Testis (tissue), 3 donors: ENCODE data around the gene AUH. TPM values are rescaled to one million over a fixed set of nuclear protein-coding genes. Genes with fewer than 3 reads are reported as not detected.

ENCODE experiments used
- DNase-seq: peaks from one replicate; pipeline ENCODE4 v3.0.0-alpha.2; 2019
- H3K27ac ChIP-seq, 2 donors: fragments of 200-600 bp; sonication (generic); one replicate each; pipeline ENCODE4 v1.5.1; 2019
- H3K27me3 ChIP-seq: fragments of 200-600 bp; sonication (generic); one replicate; pipeline ENCODE4 v1.5.1; 2019
- H3K36me3 ChIP-seq: fragments of 200-600 bp; sonication (generic); one replicate; pipeline ENCODE4 v1.5.1; 2017; ENCODE audit warnings: low read depth; ENCODE audit errors: missing control alignments
- H3K4me1 ChIP-seq: fragments of 200-600 bp; sonication (generic); one replicate; pipeline ENCODE4 v1.5.1; 2019
- H3K4me3 ChIP-seq, 2 donors: fragments of 200-600 bp; sonication (generic); one replicate each; pipeline ENCODE4 v1.5.1; 2017 to 2019
- H3K9me3 ChIP-seq: fragments of 200-600 bp; sonication (generic); one replicate; pipeline ENCODE4 v1.5.1; 2017
- POLR2A ChIP-seq: fragments of 450-650 bp; IDR thresholded peaks from one replicate; pipeline ENCODE4 v1.6.1; 2017; ENCODE audit warnings: antibody characterized with exemption, mild to moderate bottlenecking, moderate library complexity
- WGBS, 2 donors: methylation state at CpG; one replicate each; pipeline ENCODE4 v1.1.5; 2018; 5-methylcytosine and 5-hydroxymethylcytosine counted together
- intact Hi-C: fragments of 100-400 bp; cut with DNase I; formaldehyde crosslinking; loops from one replicate; pipeline ENCODE4 v1.15.1; 2023; ENCODE audit warnings: low total_unique reads
- polyA plus RNA-seq: library from polyadenylated mRNA; stranded (reverse); fragments of 350-450 nt; fragmentation: Illumina TruSeq; extraction: RNeasy Lipid Tissue Mini Kit (QIAGEN cat#74804); gene quantifications from one replicate; pipeline ENCODE4 v1.2.3, GENCODE V29; 2014; ENCODE audit warnings: low read depth, low replicate concordance; ENCODE audit not compliant: insufficient read depth
- total RNA-seq, 2 donors: library from RNA; depleted of rRNA; stranded (reverse); fragments of >200 nt; gene quantifications; one replicate each; pipeline ENCODE4 v1.2.3, GENCODE V29; 2016
- TF ChIP-seq, protein P1 (sequence below), 3 experiments: fragments of 450-650 bp in 2 of 3; fragments of 200-600 bp in 1 of 3; sonication (generic) in 1 of 3; IDR thresholded peaks; one replicate each; pipeline ENCODE4 v1.5.1; 2016 to 2019; ENCODE audit warnings: antibody characterized with exemption in 3 of 3, mild to moderate bottlenecking in 2 of 3, moderate library complexity in 1 of 3

Gene AUH
- total and polyA plus RNA-seq, 3 donors from 2014 or later, result 9.1 to 33.9 (median 31.7) TPM

DNA sequence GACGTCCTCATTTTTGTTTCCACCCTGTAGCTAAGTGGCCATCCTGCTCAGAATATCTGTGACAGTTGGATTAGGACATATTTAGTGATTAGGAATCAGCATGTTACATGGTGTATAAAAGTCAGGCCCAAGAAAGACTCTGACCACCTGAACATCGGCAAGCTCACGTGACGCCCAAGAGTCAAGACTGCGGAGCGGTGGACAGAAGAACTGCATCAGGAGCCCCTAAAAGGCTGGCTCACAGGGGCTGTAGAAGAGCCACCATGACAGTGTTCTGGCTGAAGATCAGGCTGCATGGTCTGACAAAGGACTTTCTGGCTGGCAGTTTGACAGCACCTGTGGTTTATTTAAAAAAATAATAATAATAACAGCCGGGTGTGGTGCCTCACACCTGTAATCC, 185.3 kb downstream of the AUH start:
- H3K9me3 ChIP-seq, result no peaks in the 10 kb centered on the region
- no peak overlapping the region for H3K27ac ChIP-seq
- H3K27me3 ChIP-seq, result no peaks in the 10 kb centered on the region
- WGBS, 2 donors, result 92 to 97% methylated on average over 7 of the region's 7 CpGs
- H3K36me3 ChIP-seq, result no peaks in the 10 kb centered on the region
- no peak overlapping the region for H3K4me3 ChIP-seq
- TF ChIP-seq, protein P1, sequence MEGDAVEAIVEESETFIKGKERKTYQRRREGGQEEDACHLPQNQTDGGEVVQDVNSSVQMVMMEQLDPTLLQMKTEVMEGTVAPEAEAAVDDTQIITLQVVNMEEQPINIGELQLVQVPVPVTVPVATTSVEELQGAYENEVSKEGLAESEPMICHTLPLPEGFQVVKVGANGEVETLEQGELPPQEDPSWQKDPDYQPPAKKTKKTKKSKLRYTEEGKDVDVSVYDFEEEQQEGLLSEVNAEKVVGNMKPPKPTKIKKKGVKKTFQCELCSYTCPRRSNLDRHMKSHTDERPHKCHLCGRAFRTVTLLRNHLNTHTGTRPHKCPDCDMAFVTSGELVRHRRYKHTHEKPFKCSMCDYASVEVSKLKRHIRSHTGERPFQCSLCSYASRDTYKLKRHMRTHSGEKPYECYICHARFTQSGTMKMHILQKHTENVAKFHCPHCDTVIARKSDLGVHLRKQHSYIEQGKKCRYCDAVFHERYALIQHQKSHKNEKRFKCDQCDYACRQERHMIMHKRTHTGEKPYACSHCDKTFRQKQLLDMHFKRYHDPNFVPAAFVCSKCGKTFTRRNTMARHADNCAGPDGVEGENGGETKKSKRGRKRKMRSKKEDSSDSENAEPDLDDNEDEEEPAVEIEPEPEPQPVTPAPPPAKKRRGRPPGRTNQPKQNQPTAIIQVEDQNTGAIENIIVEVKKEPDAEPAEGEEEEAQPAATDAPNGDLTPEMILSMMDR (IDR thresholded peaks at IDR 0.05), result no peak
- TF ChIP-seq POLR2A, result no peak
- no peak for DNase-seq
- no peaks in the 10 kb centered on the region for H3K4me1 ChIP-seq
- intact Hi-C loops, result no loop called here

DNA sequence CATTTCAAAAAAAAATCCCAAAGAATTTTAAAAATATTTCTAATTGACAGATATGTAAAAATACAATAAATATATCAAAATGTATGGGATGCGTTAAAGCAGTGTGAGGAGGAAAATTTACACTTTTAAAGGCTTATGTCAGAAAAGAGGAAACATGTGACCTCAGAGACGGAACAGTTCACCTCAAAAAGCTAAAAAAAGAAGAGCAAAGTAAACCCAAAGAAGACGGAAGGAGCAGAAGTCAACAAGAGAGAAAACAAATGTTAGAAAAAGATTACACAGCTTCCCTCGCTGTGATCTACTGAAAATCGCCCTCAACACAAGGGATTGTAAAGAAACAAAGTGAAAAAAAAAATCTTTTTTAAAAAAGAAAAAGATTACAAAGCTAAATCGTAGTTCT, 186.9 kb downstream of the AUH start:
- 79 to 81% methylated on average over 6 of the region's 6 CpGs for WGBS, 2 donors
- no peak for DNase-seq
- Histone ChIP-seq H3K27ac (no peak overlapping the region), H3K36me3 (no peaks in the 10 kb centered on the region), H3K4me3 (no peak overlapping the region), H3K27me3 (no peaks in the 10 kb centered on the region), H3K4me1 (no peaks in the 10 kb centered on the region), H3K9me3 (no peaks in the 10 kb centered on the region)
- no peak for TF ChIP-seq POLR2A
- TF ChIP-seq, protein P1 (IDR thresholded peaks at IDR 0.05), result no peak
- intact Hi-C loops, result no loop called here

DNA sequence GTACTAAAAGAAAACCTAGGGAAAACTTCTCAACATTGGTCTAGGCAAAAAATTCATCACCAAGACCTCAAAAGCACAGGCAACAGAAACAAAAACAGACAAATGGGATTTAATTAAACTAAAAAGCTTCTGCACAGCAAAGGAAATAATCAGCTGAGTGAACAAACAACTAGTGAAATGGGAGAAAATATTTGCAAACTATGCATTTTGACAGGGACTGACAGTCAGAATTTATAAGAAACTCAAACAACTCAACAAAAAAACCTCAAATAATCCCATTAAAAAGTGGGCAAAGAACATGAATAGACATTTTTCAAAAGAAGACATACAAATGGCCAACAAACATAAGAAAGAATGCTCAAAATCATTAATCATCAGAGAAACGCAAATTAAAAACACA, 189.4 kb downstream of the AUH start:
- intact Hi-C loops, result no loop called here
- Histone ChIP-seq H3K9me3 (no peaks in the 10 kb centered on the region), H3K36me3 (no peaks in the 10 kb centered on the region), H3K4me1 (no peaks in the 10 kb centered on the region), H3K27ac (no peak overlapping the region), H3K27me3 (no peaks in the 10 kb centered on the region), H3K4me3 (no peak overlapping the region)
- 80 to 100% methylated on average over 1 of the region's 1 CpG for WGBS, 2 donors
- no peak for DNase-seq
- TF ChIP-seq, protein P1 (IDR thresholded peaks at IDR 0.05), result no peak
- no peak for TF ChIP-seq POLR2A

GRCh38 chr9:91170951-91171350, 190.8 kb downstream of the AUH start:
- Histone ChIP-seq H3K4me1 (no peaks in the 10 kb centered on the region), H3K36me3 (no peaks in the 10 kb centered on the region), H3K27ac (no peak overlapping the region), H3K4me3 (no peak overlapping the region), H3K9me3 (no peaks in the 10 kb centered on the region), H3K27me3 (no peaks in the 10 kb centered on the region)
- no peak for DNase-seq
- intact Hi-C loops, result no loop called here
- TF ChIP-seq POLR2A, result no peak
- TF ChIP-seq, protein P1 (IDR thresholded peaks at IDR 0.05), result no peak

DNA sequence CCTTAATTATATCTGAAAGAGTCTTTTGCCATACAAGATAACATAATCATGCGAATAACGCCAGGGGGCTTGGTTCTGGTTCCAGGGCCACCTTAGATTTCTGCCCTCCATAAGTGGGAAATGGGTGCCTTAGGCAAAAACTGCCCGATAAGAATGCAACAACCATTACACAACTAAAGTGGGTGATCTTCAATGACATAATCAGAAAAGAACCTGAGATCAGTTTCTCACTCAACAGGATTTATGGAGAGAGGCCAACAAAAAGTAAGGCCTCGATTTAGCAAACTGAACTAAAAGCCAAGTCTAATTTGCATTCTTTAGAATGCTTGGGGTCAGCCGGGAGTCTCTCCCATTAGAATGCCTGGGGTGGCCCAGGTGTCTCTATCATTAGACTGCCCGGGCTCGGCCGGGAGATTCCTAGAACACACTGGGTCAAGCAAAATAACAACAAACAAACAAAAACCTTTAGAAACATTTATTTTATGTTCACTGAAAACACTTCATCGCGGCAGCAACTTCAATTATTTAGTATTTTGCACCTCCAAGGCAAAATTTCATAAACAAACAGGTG, 194.8 kb downstream of the AUH start:
- no peak for DNase-seq
- H3K4me3 ChIP-seq, result no peak overlapping the region
- no peaks in the 10 kb centered on the region for H3K4me1 ChIP-seq
- H3K9me3 ChIP-seq, result no peaks in the 10 kb centered on the region
- H3K27ac ChIP-seq, result no peak overlapping the region
- 83 to 85% methylated on average over 10 of the region's 10 CpGs for WGBS, 2 donors
- H3K27me3 ChIP-seq, result no peaks in the 10 kb centered on the region
- intact Hi-C loops, result no loop called here
- TF ChIP-seq, protein P1 (IDR thresholded peaks at IDR 0.05), result no peak
- TF ChIP-seq POLR2A, result no peak
- no peaks in the 10 kb centered on the region for H3K36me3 ChIP-seq
